AG09319 (cell line): ENCODE data around the gene RTL10.
"Not testable (repeated sequence)": the region's sequence is repeated elsewhere in the genome, so short reads cannot be mapped to it uniquely, and the experiment has no call there.

Experiments
- DNase-seq: peaks from one replicate; pipeline ENCODE4 v3.0.0-alpha.2; 2010; ENCODE audit warnings: low read depth; ENCODE audit errors: extremely low read depth
- CTCF ChIP-seq: IDR thresholded peaks from 2 replicates; pipeline ENCODE4 v1.5.1; 2011; ENCODE audit warnings: low read depth, mild to moderate bottlenecking, inconsistent platforms, low read length, moderate library complexity

RTL10 gene

GRCh38 chr22:19842393-19843106 lies 12.1 kb downstream of the RTL10 start:
- no peak for TF ChIP-seq CTCF
- DNase-seq = no peak

GRCh38 chr22:19841641-19842392 lies 12.9 kb downstream of the RTL10 start:
- DNase-seq = no peak
- no peak for TF ChIP-seq CTCF

- DNase-seq = no peak
- TF ChIP-seq CTCF = no peak
These were observed 13.6 kb downstream of the RTL10 start for GRCh38 chr22:19840955-19841640.

- no peak for TF ChIP-seq CTCF
- no peak for DNase-seq
These were observed 14.6 kb downstream of the RTL10 start for GRCh38 chr22:19840059-19840458.

- no peak for DNase-seq
- no peak for TF ChIP-seq CTCF
These were observed 16.8 kb downstream of the RTL10 start for GRCh38 chr22:19837915-19838314.

- DNase-seq = no peak
- TF ChIP-seq CTCF = no peak
These were observed 18.2 kb downstream of the RTL10 start for GRCh38 chr22:19836512-19836911.

GRCh38 chr22:19834599-19834998 lies 20.1 kb downstream of the RTL10 start:
- TF ChIP-seq CTCF = no peak
- DNase-seq = no peak

- not testable (repeated sequence) for DNase-seq
These were observed 21.3 kb downstream of the RTL10 start for GRCh38 chr22:19833327-19833726.
